ENCODE results near the gene ARHGEF28. TPM values are rescaled to one million over a fixed set of nuclear protein-coding genes. Genes with fewer than 3 reads are reported as not detected.

The ARHGEF28 gene
- total RNA-seq, 4 donors from 2014 or later = 13.3 to 19.0 (median 16.9) TPM

GRCh38 chr5:73861313-73861988, 235.5 kb downstream of the ARHGEF28 start:
- no peaks in the 10 kb centered on the region for H3K4me1 ChIP-seq
- no peak for DNase-seq

GRCh38 chr5:73862796-73863195, 236.8 kb downstream of the ARHGEF28 start:
- no peak for DNase-seq
- TF ChIP-seq POLR2A (IDR thresholded peaks at IDR 0.05) (no peak), CTCF (IDR thresholded peaks at IDR 0.05) (no peak)
- Histone ChIP-seq H3K9me3 (no peaks in the 10 kb centered on the region), H3K27ac (no peak overlapping the region), H3K4me3 (no peak overlapping the region), H3K36me3 (peaks cover 0 to 2% (median 0%) of the 10 kb centered on the region in 3 donors), H3K27me3 (no peaks in the 10 kb centered on the region), H3K4me1 (no peaks in the 10 kb centered on the region)

More at GRCh38 chr5:73861313-73861988, 235.5 kb downstream of the ARHGEF28 start:
- Histone ChIP-seq H3K27me3 (no peaks in the 10 kb centered on the region), H3K4me3 (no peak overlapping the region), H3K36me3 (no peaks in the 10 kb centered on the region), H3K27ac (no peak overlapping the region), H3K9me3 (no peaks in the 10 kb centered on the region)
- TF ChIP-seq POLR2A (IDR thresholded peaks at IDR 0.05) = no peak
- no peak for TF ChIP-seq CTCF (IDR thresholded peaks at IDR 0.05)

- Histone ChIP-seq H3K27me3 (no peaks in the 10 kb centered on the region), H3K4me1 (no peaks in the 10 kb centered on the region), H3K36me3 (peaks cover 0 to 4% (median 0%) of the 10 kb centered on the region in 3 donors), H3K9me3 (no peaks in the 10 kb centered on the region), H3K4me3 (no peak overlapping the region), H3K27ac (no peak overlapping the region)
- DNase-seq = no peak
- TF ChIP-seq CTCF (IDR thresholded peaks at IDR 0.05) (no peak), POLR2A (IDR thresholded peaks at IDR 0.05) (no peak)
Observed at GRCh38 chr5:73863876-73864275, 237.9 kb downstream of the ARHGEF28 start.

- no peak for DNase-seq
- Histone ChIP-seq H3K27ac (no peak overlapping the region), H3K27me3 (no peaks in the 10 kb centered on the region), H3K9me3 (no peaks in the 10 kb centered on the region), H3K4me1 (no peaks in the 10 kb centered on the region), H3K4me3 (no peak overlapping the region), H3K36me3 (peaks cover 0 to 4% (median 0%) of the 10 kb centered on the region in 3 donors)
- no peak for TF ChIP-seq CTCF (IDR thresholded peaks at IDR 0.05)
- TF ChIP-seq POLR2A (IDR thresholded peaks at IDR 0.05) = no peak
Observed at GRCh38 chr5:73865315-73865714, 239.3 kb downstream of the ARHGEF28 start.

- H3K4me1 ChIP-seq = no peaks in the 10 kb centered on the region
- peaks cover 0 to 4% (median 0%) of the 10 kb centered on the region in 3 donors for H3K36me3 ChIP-seq
- TF ChIP-seq CTCF (IDR thresholded peaks at IDR 0.05) = no peak
- TF ChIP-seq POLR2A (IDR thresholded peaks at IDR 0.05) = no peak
- H3K9me3 ChIP-seq = no peaks in the 10 kb centered on the region
- H3K4me3 ChIP-seq = no peak overlapping the region
- no peak overlapping the region for H3K27ac ChIP-seq
- no peaks in the 10 kb centered on the region for H3K27me3 ChIP-seq
- DNase-seq = no peak
Observed at GRCh38 chr5:73867345-73868335, 241.6 kb downstream of the ARHGEF28 start.
